Measurements from ENCODE around the gene MUC12.
"Not testable (repeated sequence)": the region's sequence is repeated elsewhere in the genome, so short reads cannot be mapped to it uniquely, and the experiment has no call there.

Gene MUC12
- total RNA-seq = 0 to 6.3 (median 0.07) reads per million in 17 experiments

- no peak for DNase-seq
Measured at GRCh38 chr7:100969066-100969615, at the start of gene MUC12. Gene MUC12 (plus strand): TSS chr7:100969565. CDS start chr7:100969623, 58 bp downstream.

- DNase-seq = not testable (repeated sequence)
Measured at GRCh38 chr7:100919779-100920437, 49.5 kb upstream of the MUC12 start.

GRCh38 chr7:100921039-100921438, 48.3 kb upstream of the MUC12 start:
- DNase-seq = no peak

- DNase-seq = not testable (repeated sequence)
Measured at GRCh38 chr7:100923616-100924015, 45.7 kb upstream of the MUC12 start.

GRCh38 chr7:100929808-100930174, 39.6 kb upstream of the MUC12 start:
- no peak for DNase-seq

- DNase-seq = no peak
Measured at GRCh38 chr7:100933734-100934133, 35.6 kb upstream of the MUC12 start.

GRCh38 chr7:100935381-100935780, 34.0 kb upstream of the MUC12 start:
- not testable (repeated sequence) for DNase-seq

GRCh38 chr7:100936167-100936566, 33.2 kb upstream of the MUC12 start:
- DNase-seq = not testable (repeated sequence)

GRCh38 chr7:100942045-100942774, 27.2 kb upstream of the MUC12 start:
- DNase-seq = no peak

- no peak for DNase-seq
Measured at GRCh38 chr7:100943693-100944092, 25.7 kb upstream of the MUC12 start.

- no peak for DNase-seq
Measured at GRCh38 chr7:100944138-100944537, 25.2 kb upstream of the MUC12 start.

GRCh38 chr7:100946111-100946510, 23.3 kb upstream of the MUC12 start:
- no peak for DNase-seq

- no peak for DNase-seq
Measured at GRCh38 chr7:100946766-100947365, 22.5 kb upstream of the MUC12 start.

GRCh38 chr7:100947792-100948191, 21.6 kb upstream of the MUC12 start:
- no peak for DNase-seq

GRCh38 chr7:100949227-100949932, 20.0 kb upstream of the MUC12 start, which contains the start of gene MUC3A:
Gene MUC3A (plus strand): TSS chr7:100949534. CDS start chr7:100949625, 91 bp downstream.
- DNase-seq = no peak

- DNase-seq = no peak
Measured at GRCh38 chr7:100949933-100950443, 19.4 kb upstream of the MUC12 start.

- DNase-seq = no peak
Measured at GRCh38 chr7:100951172-100951571, 18.2 kb upstream of the MUC12 start.

- no peak for DNase-seq
Measured at GRCh38 chr7:100951888-100952560, 17.3 kb upstream of the MUC12 start.

GRCh38 chr7:100952641-100953040, 16.7 kb upstream of the MUC12 start:
- no peak for DNase-seq

GRCh38 chr7:100957832-100958421, 11.4 kb upstream of the MUC12 start:
- no peak for DNase-seq

GRCh38 chr7:100959894-100960293, 9.5 kb upstream of the MUC12 start:
- DNase-seq = no peak
